ENCODE results near the gene ARVCF.

The ARVCF gene

GRCh38 chr22:19971276-19972124 is 45.1 kb downstream of the ARVCF start:
- DNase-seq = no peak

- DNase-seq = peak; percentile 80
Observed at GRCh38 chr22:19970479-19971275, 45.9 kb downstream of the ARVCF start.

GRCh38 chr22:19970031-19970478 is 46.6 kb downstream of the ARVCF start:
- DNase-seq = no peak

- no peak for DNase-seq
Observed at GRCh38 chr22:19969141-19969928, 47.3 kb downstream of the ARVCF start.

GRCh38 chr22:19968450-19968891 is 48.2 kb downstream of the ARVCF start:
- DNase-seq = no peak

GRCh38 chr22:19967850-19968449 is 48.7 kb downstream of the ARVCF start:
- DNase-seq = no peak

- no peak for DNase-seq
Observed at GRCh38 chr22:19966908-19967750, 49.5 kb downstream of the ARVCF start.

GRCh38 chr22:19965771-19966709 is 50.6 kb downstream of the ARVCF start:
- DNase-seq = no peak

GRCh38 chr22:19964701-19965386 is 51.8 kb downstream of the ARVCF start:
- DNase-seq = no peak

GRCh38 chr22:19963863-19964642 is 52.6 kb downstream of the ARVCF start:
- DNase-seq = no peak

GRCh38 chr22:19962909-19963806 is 53.5 kb downstream of the ARVCF start:
- no peak for DNase-seq

- DNase-seq = peak; percentile 70
Observed at GRCh38 chr22:19962246-19962908, 54.2 kb downstream of the ARVCF start.

GRCh38 chr22:19961868-19962245 is 54.8 kb downstream of the ARVCF start:
- DNase-seq = no peak

- no peak for DNase-seq
Observed at GRCh38 chr22:19961201-19961580, 55.4 kb downstream of the ARVCF start.

GRCh38 chr22:19960491-19961200 is 56.0 kb downstream of the ARVCF start:
- DNase-seq = no peak

- no peak for DNase-seq
Observed at GRCh38 chr22:19959587-19960490, 56.8 kb downstream of the ARVCF start.

Measured in stimulated activated CD4-positive, alpha-beta T cell treated with anti-CD3 and anti-CD28 coated beads, Interleukin-4, amount 100 ng/mL, for 24 hours (primary cell).